Measurements from ENCODE around the gene DKK2.

DKK2 gene

DNA sequence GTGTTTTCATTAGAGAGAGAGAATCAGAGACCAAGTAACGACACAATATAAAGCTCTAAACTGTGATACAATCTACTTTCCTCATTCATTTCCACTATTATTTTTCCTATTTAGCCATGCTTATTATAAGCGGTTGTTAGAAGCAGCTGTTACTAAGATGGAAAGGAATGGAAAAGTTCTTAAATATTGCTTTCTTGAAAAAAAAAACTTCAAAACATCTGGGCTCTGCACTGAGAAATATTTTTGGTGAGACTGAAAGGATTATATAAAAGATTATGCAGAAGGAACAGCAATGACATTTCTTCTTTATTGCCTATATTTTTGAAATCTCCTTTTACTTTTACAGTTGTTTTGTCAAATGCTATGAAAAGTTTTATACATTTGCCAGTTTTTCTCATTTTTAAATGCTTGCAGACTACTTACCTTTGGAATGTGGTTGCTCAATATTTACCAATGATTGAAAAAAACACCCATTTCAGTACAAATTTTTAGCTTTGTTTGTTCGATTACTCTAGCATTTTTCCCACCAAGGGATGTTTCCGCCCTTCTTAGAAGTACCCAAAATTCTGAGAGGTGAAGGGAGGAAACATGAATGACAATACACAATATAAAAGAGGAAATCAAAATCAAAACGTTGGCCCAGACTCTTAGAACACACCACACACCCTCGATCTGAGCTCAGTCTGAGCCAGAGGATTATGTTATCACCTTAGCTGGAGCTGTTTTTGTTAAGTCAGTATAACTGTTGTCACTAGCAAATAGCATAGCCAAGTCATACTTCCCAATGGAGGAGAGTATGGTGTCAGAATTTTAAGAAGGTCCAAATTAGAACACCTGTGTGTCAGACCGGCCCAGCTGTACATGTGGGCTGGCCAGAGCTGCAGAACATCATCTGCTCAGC lies 18.4 kb downstream of the DKK2 start:
- no peak for DNase-seq (ENCODE audit: low read depth in 3 of 3)

- no peak for DNase-seq (ENCODE audit: low read depth in 3 of 3)
These were observed 24.8 kb downstream of the DKK2 start for GRCh38 chr4:107011312-107011711.

DNA sequence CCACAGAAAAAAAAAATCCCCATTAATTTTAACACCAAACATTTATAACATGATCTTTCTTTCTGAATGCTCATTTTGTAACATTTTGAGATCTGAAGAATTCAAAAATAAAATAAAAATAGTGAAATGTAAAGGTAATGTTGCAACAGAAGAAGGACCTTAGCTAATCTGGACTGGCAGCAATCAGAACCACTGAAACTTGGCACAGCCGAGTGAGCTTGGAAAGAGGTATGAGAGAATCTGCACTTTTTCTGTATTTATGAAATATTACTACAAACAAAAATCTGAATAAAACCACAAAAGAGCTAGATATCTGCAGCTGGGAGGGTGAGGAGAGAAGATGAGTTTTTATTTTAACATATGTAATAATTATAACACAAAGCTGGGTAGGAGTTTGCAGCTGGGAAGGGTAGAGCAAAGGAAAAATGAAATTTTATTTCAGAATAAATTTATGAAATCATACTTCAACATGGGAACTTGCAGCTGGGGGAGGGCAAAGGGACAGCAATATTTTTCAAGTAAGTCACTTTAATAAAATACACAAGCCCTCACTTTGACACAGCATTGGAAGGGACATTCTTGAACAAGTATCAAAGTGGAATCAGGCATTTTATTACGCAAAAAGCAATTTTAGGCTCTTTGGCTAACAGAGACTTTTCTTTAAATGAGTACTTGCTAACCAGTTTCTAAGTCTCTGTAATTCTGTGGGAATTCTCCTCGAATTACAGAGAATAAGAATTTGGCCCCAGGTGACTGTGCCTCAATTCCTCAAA lies 26.7 kb downstream of the DKK2 start:
- no peak for DNase-seq (ENCODE audit: low read depth in 3 of 3)

DNA sequence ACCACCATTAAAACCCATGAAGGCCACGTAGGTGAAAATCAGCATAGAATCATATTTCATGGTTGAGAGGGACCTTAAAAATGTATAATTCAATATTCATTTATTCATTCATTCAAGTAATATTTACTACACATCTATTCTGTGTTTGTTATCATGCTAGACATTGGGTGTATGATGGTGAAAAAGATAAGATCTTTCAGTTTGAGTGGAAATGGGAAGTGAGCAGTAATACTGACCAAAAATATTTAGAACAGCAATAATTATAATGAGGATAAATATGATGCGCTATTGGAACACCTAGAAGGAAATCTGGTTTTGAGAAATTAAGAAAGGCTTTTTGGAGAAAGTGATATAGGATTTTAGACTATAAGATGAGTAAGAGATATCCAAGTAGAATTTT lies 28.0 kb downstream of the DKK2 start:
- no peak for DNase-seq (ENCODE audit: low read depth in 3 of 3)

DNA sequence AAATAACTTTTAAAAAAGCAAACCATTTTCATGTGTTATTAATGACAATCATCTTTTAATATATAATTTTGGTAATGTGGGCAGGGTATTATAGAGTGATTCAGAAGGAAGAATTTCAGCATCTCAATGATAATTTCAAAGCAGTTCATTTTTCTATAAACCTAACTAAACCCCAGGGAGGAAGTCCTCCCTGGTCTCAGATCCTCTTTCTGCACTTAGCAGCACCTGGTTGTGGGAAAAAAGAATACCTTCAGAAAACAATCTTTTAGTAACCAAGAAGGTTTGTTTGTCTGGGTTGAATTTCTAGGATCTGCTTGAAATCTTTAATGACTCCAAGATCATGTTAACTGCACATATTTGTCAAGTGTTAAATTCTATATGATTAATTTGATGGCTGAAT lies 29.9 kb downstream of the DKK2 start:
- no peak for DNase-seq (ENCODE audit: low read depth in 3 of 3)

- no peak for DNase-seq (ENCODE audit: low read depth in 3 of 3)
These were observed 39.6 kb downstream of the DKK2 start for GRCh38 chr4:106996490-106996889.

DNA sequence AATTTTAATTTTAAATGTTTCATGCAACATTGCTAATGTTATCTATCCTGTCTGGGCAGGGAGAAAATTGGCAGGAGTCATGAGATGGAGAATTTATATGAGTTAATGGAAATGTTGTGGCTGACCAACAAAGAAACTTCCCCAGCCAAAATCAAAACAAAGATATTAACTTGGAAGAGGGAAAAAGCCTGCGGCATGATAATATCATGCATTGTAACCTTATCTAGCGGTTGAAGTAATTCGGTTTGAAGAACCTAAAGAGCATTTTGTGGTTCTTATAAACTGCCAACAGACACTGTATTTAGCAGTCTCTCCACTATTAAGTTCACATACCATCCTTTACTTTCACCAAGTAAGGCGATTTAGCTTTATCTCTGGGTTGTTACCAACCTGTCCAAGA lies 42.3 kb downstream of the DKK2 start:
- no peak for DNase-seq (ENCODE audit: low read depth in 3 of 3)

GRCh38 chr4:106987311-106987710 lies 48.8 kb downstream of the DKK2 start:
- DNase-seq (ENCODE audit: low read depth in 3 of 3) = no peak

DNA sequence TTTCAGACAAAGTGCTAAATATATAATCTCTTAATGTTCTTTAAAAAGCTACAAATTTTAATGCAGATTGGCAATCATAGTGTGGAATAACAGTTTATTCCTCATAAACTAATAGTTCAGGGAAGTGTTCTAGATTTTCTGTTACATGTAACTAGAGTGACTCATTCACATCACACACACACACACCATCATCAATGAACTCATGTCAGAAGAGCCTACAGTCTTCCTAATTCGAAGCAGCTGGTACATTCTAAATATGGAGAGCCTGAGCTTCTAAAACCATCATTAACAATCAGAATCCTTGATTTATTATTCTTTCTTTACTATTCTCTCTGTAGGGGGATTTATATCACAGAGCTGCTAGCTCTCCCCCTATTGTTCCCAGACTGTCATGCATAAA lies 49.6 kb downstream of the DKK2 start:
- DNase-seq (ENCODE audit: low read depth in 3 of 3) = no peak

DNA sequence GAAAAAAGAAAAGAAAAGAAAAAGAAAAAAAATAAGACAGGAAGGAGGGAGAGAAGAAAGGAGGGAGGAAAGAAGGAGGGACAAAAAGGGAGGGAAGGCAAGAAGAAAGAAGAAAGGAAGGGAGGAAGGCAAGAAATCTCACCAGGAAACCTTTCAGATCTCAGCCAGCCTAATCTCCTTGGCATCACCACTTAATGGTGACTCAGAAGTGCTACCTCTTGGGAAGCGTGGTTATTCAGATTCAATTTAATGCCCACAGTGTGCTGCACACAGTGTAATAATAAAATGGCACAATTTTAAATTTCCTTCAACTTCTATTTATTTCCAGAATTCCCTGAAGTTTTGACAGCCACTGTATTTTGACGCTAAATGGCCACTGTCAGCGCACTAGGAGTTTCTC lies 50.3 kb downstream of the DKK2 start:
- DNase-seq (ENCODE audit: low read depth in 3 of 3) = no peak

GRCh38 chr4:106982711-106983211 lies 53.4 kb downstream of the DKK2 start:
- no peak for DNase-seq (ENCODE audit: low read depth in 3 of 3)

GRCh38 chr4:106981431-106981830 lies 54.7 kb downstream of the DKK2 start:
- no peak for DNase-seq (ENCODE audit: low read depth in 3 of 3)

GRCh38 chr4:106979476-106979875 lies 56.6 kb downstream of the DKK2 start:
- no peak for DNase-seq (ENCODE audit: low read depth in 3 of 3)

DNA sequence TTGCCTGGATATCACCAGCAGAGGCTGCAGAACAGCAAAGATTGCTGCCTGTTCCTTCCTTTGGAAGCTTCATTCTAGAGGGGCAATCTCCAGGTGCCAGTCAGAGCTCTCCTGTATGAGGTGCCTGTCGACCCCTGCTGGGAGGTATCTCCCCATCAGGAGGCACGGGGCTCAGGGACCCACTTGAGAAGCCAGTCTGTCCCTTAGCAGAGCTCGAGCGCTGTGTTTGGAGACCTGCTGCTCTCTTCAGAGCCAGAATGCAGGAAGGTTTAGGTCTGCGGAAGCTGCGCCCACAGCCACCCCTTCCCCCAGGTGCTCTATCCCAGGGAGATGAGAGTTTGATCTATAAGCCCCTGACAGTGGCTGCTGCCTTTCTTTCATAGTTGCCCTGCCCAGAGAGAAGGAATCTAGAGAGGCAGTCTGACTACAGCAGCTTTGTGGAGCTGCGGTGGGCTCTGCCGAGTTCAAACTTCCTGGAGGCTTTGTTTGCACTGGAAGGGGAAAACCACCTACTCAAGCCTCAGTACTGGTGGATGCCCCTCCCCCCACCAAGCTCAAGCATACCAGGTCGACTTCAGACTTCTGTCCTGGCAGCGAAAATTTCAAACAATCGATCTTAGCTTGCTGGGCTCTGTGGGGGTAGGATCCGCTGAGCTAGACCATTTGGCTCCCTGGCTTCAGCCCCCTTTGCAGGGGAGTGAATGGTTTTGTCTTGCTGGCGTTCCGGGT lies 57.9 kb downstream of the DKK2 start:
- no peak for DNase-seq (ENCODE audit: low read depth in 3 of 3)

DNA sequence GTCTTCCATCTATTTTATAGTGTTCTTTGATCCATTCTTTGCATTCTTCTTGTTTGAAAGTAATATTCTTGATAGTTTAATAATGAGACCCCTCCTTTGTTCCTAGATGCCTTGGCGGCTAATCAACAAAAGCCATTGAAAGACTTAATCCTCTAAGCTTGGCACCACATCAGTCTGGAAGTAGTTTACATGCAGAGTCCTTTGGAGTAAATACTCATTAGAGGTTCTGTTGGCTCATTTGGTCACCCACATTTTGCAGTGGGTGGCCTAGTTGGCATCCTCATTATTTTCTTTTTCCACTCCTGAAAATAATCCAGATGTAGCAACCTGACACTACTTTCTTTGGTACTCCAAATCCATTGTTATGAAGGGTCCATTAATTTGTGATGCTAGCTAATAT lies 64.5 kb downstream of the DKK2 start:
- no peak for DNase-seq (ENCODE audit: low read depth in 3 of 3)

GRCh38 chr4:106967892-106968291 lies 68.2 kb downstream of the DKK2 start:
- no peak for DNase-seq (ENCODE audit: low read depth in 3 of 3)

GRCh38 chr4:106953036-106953705 lies 82.9 kb downstream of the DKK2 start:
- DNase-seq (ENCODE audit: low read depth in 3 of 3) = no peak

GRCh38 chr4:106951891-106952290 lies 84.2 kb downstream of the DKK2 start:
- DNase-seq (ENCODE audit: low read depth in 3 of 3) = no peak

GRCh38 chr4:106941841-106942240 lies 94.3 kb downstream of the DKK2 start:
- no peak for DNase-seq (ENCODE audit: low read depth in 3 of 3)

- no peak for DNase-seq (ENCODE audit: low read depth in 3 of 3)
These were observed 105.6 kb downstream of the DKK2 start for GRCh38 chr4:106930522-106930921.

DNA sequence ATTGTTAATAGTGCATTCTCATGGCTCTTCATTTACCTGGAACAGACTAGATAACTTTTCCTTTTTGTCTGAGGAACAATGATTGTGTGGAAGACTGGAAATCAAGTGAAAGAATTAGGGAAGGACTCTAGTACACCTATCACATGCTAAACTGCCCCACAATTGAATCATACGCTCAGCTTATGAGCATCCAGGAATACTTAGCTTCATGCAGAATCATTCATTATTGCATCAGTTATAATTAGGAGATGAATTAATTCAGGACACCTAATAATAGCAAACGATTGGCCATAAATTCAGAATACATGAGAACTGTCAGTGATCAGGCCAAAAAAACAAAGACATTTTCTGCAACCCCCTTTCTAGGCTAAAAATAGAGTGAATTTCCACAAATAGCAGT lies 106.9 kb downstream of the DKK2 start:
- no peak for DNase-seq (ENCODE audit: low read depth in 3 of 3)

DNA sequence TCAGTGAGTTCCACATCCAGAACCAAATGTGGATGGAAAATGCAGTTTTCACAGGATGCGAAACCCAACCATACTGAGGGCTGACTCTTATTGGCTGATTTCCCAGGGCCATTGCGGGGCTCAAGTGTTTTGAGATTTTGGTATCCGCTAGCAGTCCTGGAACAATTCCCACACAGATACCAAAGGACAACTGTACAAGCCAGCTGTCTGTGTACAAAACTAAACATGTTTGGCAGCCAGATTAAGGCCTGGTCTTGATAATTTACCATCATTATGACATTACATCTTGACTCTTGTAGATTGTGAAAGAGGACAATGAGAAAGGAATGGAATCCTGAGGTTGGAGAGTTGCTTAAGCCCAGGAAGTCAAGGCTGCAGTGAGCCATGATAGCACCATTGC lies 121.9 kb downstream of the DKK2 start:
- DNase-seq (ENCODE audit: low read depth in 3 of 3) = no peak
